Non-pigmented ciliary epithelial cell (primary cell): ENCODE results near the gene C1RL.
"Not testable (repeated sequence)": the region's sequence is repeated elsewhere in the genome, so short reads cannot be mapped to it uniquely, and the experiment has no call there.

Experiments used
- DNase-seq: peaks from one replicate; pipeline ENCODE4 v3.0.0-alpha.2; 2010; ENCODE audit warnings: low read depth

C1RL gene

GRCh38 chr12:7061596-7061995, 47.4 kb downstream of the C1RL start:
- no peak for DNase-seq

DNA sequence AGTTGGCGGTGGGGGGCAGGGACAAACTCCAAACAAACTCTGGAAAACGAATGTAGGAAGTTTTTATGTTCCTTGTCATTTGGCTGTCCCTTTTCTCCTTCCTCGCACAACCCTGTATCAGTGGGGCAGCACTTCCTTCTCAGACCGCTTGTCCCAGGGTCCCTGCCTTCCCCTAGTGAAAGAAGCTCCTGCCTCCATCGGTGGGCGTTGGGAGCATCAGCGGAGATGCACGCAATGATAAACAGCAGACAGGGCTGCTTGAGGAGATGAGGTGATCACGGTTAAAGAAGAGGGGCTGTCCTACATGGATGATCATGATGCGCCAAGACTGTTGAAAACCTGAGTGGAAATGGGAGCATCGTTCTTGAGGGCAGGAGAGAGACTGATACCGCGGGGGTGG, 47.9 kb downstream of the C1RL start:
- no peak for DNase-seq

GRCh38 chr12:7060353-7060954, 48.6 kb downstream of the C1RL start, which contains the start of gene C1S:
Gene C1S, plus strand, starts transcription at chr12:7060718. Its CDS starts 1,195 bp downstream, at chr12:7061913.
- peak; percentile 88 for DNase-seq

- DNase-seq = no peak
Measured at GRCh38 chr12:7059780-7060179, 49.2 kb downstream of the C1RL start.

DNA sequence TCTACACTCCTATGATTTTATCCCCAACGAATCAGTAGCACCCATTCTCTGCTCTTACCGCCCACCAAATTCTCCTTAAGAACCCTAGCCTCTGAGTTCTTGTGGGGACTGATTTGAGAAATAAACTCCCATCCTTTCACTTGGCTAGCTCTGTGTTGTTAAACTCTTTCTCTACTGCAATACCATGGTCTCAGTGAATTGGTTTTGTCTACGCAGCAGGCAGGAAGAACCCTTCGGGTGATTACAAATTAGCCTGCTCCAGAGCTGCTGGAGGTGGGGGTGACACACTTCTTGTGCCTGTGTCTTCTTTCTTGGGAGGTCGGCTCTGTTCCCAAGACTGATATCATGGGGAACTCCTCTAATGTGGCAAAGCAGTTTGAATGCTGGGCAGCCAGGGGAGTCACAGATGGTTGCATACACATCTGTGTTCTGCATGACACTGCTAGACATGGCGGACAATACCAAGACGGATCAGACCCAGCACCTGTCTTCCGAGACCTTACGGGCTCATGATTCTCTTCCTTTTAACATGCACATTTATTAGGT, 50.1 kb downstream of the C1RL start:
- DNase-seq = no peak

GRCh38 chr12:7058163-7058845, 50.7 kb downstream of the C1RL start:
- DNase-seq = no peak

DNA sequence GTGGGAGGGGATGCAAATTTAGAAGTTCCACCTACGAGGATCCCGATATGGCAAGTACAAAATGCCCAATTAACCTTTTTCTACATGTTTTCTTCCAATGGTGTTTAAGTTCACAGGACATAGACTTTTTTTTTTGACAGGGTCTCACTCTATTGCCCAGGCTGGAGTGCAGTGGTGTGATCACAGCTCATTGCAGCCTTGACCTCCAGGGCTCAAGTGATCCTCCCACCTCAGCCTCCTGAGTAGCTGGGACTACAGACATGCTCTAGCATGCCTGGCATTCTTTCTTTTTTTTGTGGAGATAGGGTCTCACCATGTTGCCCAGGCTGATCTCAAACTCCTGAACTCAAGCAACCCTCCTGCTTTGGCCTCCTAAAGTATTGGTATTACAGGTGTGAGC, 53.3 kb downstream of the C1RL start:
- not testable (repeated sequence) for DNase-seq

DNA sequence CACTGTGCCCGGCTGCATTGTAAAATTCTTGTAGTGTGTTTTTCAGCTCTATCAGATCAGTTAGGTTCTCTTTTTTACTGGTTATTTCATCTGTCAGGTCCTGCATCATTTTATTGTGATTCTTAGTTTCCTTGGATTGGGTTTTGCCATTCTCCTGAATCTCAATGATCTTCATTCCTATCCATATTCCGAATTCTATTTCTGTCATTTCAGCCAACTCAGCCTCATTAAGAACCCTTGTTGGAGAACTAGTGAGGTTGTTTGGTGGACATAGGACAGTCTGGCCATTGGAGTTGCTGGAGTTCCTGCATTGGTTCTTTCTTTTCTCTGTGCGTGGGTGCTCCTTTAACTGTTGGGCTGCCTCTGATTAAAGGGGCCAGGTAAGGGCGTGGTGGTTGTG, 54.1 kb downstream of the C1RL start:
- DNase-seq = no peak

DNA sequence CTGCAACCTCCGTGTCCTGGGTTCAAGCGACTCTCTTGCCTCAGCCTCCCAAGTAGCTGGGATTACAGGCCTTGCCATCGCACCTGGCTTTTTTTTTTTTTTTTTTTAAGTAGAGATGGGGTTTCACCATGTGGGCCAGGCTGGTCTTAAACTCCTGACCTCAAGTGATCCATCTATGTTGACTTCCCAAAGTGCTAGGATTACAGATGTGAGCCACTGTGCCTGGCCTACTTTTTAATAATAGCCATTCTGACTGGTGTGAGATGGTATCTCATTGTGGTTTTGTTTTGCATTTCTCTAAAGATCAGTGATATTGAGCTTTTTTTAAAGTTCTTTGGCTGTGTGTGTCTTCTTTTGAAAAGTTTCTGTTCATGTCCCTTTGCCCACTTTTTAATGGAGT, 59.0 kb downstream of the C1RL start:
- not testable (repeated sequence) for DNase-seq

DNA sequence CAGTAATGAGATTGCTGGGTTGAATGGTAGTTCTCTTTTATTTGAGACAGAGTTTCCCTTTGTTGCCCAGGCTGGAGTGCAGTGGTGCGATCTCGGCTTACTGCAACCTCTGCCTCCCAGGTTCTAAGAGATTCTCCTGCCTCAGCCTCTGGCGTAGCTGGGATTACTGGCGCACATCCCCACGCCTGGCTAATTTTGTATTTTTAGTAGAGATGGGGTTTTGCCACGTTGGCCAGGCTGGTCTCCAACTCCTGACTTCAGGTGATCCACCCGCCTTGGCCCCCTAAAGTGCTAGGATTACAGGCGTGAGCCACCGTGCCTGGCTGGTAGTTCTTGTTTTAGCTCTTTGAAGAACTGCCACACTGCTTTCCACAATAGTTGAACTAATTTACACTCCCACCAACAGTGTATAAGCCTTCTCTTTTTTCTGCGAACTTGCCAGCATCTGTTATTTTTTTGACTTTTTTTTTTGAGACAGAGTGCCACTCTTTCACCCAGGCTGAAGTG, 59.5 kb downstream of the C1RL start:
- not testable (repeated sequence) for DNase-seq

- DNase-seq = no peak
Measured at GRCh38 chr12:7047306-7047705, 61.7 kb downstream of the C1RL start.

DNA sequence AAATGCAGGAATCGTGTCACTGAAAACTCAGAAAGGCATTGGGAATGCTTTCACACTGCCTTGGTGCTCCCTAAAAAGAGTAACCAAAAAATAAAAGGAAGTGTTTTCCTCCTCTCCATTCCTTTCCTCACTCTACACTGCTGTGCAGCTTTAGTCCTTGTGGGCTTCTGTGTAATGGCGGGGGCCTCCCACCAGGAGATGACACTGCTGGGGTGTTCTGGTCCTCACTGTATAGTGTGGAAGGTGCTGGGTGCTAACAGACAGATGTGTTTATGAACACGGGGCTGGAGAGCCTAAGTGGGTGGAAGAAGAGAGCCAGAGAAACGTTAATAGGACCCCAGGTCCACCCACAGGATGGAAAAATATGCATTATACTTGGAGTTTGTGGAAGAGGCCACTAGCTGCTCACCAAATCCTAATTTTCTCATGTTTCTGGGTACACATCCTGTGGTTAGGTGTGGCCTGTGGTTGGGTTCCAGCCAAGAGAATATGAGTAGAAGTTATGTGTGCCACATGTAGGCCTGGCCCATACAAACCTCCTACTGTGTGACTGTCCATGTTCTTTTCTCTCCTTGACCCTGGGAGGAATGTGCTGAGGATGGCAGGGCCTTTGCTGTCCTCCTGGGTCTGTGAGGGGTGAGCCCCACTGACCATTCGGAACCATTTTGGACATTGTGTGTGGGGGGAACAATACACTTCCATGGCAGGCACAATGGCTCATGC, 62.5 kb downstream of the C1RL start:
- no peak for DNase-seq

DNA sequence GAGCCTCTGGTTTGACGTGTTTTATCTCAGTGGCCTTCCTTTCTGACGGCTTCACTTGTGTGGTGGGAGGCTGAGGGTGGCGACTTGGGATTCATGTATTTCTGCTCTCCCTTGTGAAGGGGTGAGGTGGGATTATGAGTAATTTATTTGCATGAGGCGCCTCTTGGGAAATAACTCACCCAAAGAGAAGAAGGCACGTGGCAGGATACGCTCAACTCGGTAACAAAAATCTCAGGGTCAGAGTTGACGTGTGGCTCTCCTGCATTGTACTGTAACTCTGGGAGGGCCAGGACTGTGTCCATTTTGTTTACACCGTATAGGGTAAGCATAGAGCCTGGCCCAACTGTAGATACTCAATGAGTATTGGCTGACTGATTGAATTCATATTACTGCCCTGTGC, 63.1 kb downstream of the C1RL start:
- DNase-seq = no peak
